NCI-H2029 (cell line): Measurements from ENCODE around the gene DTNBP1.
"Not testable (repeated sequence)": the region's sequence is repeated elsewhere in the genome, so short reads cannot be mapped to it uniquely, and the experiment has no call there.

Source experiments
- DNase-seq: peaks from one replicate; lab custom pipeline; 2025; lab: John Stamatoyannopoulos, UW

Gene DTNBP1

DNA sequence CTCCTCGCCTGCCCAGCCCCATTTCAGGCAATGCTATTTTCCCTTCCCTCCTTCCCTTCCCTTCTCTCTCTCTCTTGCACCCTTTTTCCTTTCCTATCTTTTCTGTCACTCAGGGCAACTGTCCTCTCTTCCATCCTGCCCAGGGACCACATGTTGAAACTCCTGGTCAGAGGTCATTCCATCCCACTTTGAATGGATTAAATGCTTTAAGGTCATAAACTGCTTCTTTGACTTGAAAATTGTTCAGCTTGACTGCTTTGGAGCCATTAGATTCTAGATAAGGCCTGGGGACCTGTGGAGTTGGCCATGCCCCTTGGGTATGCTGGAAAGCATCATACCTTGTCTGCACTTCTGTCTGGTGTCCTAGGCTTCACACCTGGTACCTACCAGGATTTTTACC lies 106.1 kb downstream of the DTNBP1 start:
- DNase-seq: no peak

DNA sequence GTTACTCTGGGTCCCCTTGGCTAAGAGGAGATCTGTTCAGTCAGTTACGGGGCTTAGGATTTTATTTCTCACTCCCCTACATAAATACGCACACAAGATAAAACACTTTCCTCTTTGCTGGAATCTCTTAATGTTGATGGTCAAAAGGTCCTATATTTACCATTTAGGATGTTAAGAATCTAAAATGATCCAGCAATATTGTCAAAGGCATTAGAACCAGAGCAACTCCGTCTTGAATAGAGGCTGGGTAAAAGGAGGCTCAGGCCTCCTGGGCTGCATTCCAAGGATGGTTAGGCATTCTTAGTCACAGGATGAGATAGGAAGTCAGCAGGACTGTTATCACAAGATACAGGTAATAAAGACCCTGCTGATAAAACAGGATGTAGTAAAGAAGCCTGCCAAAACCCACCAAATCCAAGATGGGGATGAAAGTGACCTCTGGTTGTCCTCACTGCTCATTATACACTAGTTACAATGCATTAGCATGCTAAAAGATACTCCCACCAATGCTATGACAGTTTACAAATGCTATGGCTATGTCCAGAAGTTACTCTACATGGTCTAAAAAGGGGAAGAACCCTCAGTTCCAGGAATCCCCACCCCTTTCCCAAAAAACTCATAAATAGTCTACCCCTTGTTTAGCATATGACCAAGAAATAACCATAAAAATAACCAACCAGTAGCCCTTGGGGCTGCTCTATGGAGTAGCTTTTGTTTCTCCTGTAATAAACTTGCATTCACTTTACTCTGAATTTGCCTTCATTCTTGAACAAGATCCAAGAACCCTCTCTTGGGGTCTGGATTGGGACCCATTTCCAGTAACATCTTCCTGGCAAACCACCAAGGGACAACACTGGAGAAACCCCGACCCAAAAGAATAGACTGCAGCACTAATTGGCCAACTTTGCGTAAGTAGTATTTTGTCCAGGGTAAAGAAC lies 107.5 kb downstream of the DTNBP1 start:
- no peak for DNase-seq

GRCh38 chr6:15554728-15555100 lies 108.1 kb downstream of the DTNBP1 start:
- no peak for DNase-seq

- DNase-seq: no peak
Measured at GRCh38 chr6:15553736-15554294, 109.0 kb downstream of the DTNBP1 start.

DNA sequence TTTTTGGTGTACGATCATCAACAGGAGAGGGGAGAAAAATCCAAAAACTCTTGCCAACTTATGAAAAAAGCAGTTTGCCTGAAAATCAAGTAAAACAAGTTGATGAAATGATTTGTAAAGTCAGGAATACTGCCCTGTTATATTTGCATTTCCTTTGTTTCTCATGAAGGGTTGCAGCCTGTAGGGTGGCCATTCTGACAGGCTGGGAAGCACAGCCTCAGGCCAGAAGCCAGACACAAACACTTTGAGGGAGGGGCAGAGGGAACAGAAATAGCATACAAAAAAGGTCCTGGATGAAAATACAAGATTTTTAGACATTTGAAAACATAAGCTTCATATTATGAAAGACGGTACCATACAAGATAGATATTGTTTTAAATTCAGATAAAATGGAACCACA lies 109.8 kb downstream of the DTNBP1 start:
- no peak for DNase-seq

DNA sequence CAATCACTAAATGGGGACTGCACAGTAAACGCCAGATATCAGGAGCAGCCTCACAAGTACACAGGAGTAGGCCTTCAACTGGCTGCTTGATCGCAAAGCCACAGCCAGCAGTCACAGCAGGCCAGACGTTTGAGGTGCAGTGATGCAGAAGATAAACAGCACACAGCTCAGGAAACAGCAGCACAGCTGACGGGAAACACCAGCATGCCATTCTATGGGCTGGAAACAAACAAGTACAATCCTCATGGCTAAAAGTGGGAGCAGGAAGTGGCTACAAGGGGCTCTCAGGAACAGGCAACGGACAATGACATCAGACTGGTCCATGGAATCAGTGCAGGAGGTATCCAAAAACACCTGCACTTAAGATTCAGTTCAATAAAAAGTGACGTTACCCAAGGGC lies 111.0 kb downstream of the DTNBP1 start:
- DNase-seq: peak; percentile 58

DNA sequence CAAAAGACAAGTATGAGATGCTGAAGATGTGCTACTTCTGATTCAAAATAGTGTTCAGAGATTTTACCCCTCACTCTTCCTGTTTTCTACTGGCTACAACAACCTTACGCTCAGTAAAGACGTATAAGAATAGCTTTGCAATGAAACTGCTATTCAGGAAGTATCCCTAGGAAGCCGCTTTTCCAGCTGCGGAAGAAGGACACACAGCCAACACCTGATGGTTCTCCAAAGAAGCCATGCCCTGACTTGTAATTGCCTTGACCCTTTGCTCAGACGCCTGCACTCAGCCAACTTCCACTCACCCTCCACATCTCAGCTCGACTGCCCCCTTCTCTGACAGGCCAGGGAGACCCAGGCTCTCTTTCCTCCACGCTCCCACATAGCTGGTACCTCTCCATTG lies 111.6 kb downstream of the DTNBP1 start:
- no peak for DNase-seq

GRCh38 chr6:15550546-15551123 lies 112.2 kb downstream of the DTNBP1 start:
- DNase-seq: no peak

GRCh38 chr6:15549371-15549770 lies 113.5 kb downstream of the DTNBP1 start:
- DNase-seq: no peak

DNA sequence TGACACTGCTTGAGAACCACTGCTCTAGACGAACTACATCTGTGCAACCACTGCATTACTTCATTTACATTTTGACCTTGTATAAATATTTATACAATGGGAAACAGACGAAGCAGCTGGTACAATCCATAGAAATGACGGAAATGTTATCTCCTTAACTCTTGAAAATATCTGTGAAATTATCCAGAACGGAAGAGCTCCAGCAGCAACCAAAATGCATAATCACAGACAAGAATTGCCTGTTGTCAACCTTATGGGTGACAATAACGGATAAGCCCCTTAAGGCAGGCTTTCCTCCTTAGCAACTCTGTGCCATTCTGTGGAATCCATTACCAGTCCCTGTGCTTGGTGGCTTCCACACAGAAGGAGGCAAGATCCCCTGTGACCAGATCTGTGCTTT lies 115.4 kb downstream of the DTNBP1 start:
- peak; percentile 12 for DNase-seq

DNA sequence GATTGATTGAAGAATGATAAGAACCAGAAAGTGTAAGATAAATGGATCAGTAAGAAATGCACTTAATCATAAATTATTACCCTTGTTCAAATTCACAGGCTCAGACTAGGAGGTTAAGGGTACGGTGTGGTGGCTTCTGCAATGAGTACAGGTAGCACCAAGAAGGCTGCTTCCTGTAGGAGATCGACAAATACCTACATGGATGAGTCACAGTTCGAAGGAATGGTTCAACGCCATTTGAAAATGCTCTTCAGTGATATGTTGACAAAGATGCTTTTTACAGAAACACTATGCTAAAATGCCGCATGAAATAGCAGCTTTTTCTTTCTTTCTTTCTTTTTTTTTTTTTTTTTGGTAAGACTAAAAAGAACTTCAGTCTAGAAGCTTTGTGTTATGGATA lies 116.2 kb downstream of the DTNBP1 start:
- DNase-seq: no peak

DNA sequence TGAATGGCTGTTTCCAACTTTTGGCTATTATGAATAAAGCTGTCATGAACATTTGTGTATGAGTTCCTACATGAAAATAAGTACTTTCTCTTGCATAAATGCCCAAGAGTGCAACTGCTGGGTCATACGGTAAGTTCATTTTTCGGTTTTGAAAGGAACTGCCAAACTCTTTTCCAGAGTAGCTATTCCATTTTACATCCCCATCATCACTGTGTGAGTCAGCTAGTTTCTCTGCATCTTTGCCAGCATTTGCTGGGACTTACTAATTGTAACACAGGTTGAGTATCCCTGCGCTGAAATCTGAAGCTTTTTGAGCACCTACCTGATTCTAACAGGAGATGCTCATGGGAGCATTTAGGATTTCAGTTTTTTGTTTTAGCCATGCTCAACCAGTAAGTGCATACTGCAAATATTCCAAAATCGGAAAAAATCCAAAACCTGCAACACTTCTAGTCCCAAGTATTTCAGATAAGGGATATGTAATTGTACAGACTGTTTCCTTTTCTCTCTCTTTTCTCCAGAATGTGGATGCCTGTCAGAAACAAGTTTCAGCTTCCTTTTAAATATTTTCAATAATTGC lies 118.4 kb downstream of the DTNBP1 start:
- no peak for DNase-seq

- not testable (repeated sequence) for DNase-seq
Measured at GRCh38 chr6:15543332-15543917, 119.4 kb downstream of the DTNBP1 start.

DNA sequence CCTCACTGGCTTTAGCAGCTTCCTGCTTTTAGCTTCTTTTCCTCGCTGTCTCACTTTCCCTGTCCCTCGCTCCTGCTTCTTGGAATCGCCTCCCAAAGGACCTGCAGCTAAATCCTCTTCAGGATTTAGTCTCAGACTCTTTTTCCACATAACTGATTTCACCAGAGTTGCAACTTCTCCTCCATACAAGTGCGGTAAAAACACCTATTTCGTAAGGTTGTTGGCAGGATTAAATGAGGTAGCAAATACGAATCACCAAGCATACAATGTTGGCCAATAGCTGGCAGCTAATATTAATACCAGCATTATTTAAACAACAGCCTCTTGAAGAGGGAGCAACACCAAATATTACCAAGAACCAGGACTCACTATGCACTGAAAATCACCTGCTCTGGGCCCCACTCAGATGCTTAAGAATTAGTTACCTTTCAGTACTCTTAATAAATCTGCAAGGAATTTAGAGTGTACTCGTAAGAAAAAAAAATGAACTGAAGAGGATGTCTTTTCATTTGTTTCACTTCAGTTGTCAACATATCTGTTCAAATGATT lies 123.0 kb downstream of the DTNBP1 start:
- DNase-seq: no peak

GRCh38 chr6:15538766-15539495 lies 123.9 kb downstream of the DTNBP1 start:
- DNase-seq: no peak

GRCh38 chr6:15538106-15538505 lies 124.7 kb downstream of the DTNBP1 start:
- no peak for DNase-seq

- DNase-seq: no peak
Measured at GRCh38 chr6:15536198-15536955, 126.5 kb downstream of the DTNBP1 start.

GRCh38 chr6:15535495-15536197 lies 127.2 kb downstream of the DTNBP1 start:
- no peak for DNase-seq

- DNase-seq: no peak
Measured at GRCh38 chr6:15534974-15535373, 127.9 kb downstream of the DTNBP1 start.

- DNase-seq: no peak
Measured at GRCh38 chr6:15533379-15534026, 129.3 kb downstream of the DTNBP1 start.
